Subcutaneous adipose tissue (tissue), 4 donors: Measurements from ENCODE around the gene IFT122. TPM values are rescaled to one million over a fixed set of nuclear protein-coding genes. Genes with fewer than 3 reads are reported as not detected.

Experiments used
- CTCF ChIP-seq: fragments of 450-650 bp; IDR thresholded peaks from one replicate; pipeline ENCODE4 v1.5.1; 2016; ENCODE audit warnings: low read depth, mild to moderate bottlenecking, control low read depth, antibody characterized with exemption, moderate library complexity
- total RNA-seq, 4 donors: library from RNA; depleted of rRNA; stranded (reverse); fragments of >200 nt; gene quantifications; one replicate each; pipeline ENCODE4 v1.1.0, GENCODE V29; 2016

The IFT122 gene
- total RNA-seq, 4 donors from 2014 or later: 26.4 to 57.3 (median 45.3) TPM

GRCh38 chr3:129415378-129415777, 24.6 kb upstream of the IFT122 start:
- no peak for TF ChIP-seq CTCF

GRCh38 chr3:129415830-129416229, 24.2 kb upstream of the IFT122 start:
- TF ChIP-seq CTCF: no peak

GRCh38 chr3:129416415-129416814, 23.6 kb upstream of the IFT122 start:
- TF ChIP-seq CTCF: no peak

GRCh38 chr3:129417326-129417725, 22.7 kb upstream of the IFT122 start:
- TF ChIP-seq CTCF: no peak

- TF ChIP-seq CTCF: no peak
These were observed 21.7 kb upstream of the IFT122 start for GRCh38 chr3:129418041-129418973.

GRCh38 chr3:129419476-129419875, 20.5 kb upstream of the IFT122 start:
- TF ChIP-seq CTCF: no peak

- TF ChIP-seq CTCF: no peak
These were observed 18.7 kb upstream of the IFT122 start for GRCh38 chr3:129421236-129421883.
